ENCODE data around the gene ACAP3. TPM values are rescaled to one million over a fixed set of nuclear protein-coding genes. Genes with fewer than 3 reads are reported as not detected.

Gene ACAP3
- polyA plus RNA-seq, 3 donors: 14.5 to 35.7 (median 27.5) TPM

DNA sequence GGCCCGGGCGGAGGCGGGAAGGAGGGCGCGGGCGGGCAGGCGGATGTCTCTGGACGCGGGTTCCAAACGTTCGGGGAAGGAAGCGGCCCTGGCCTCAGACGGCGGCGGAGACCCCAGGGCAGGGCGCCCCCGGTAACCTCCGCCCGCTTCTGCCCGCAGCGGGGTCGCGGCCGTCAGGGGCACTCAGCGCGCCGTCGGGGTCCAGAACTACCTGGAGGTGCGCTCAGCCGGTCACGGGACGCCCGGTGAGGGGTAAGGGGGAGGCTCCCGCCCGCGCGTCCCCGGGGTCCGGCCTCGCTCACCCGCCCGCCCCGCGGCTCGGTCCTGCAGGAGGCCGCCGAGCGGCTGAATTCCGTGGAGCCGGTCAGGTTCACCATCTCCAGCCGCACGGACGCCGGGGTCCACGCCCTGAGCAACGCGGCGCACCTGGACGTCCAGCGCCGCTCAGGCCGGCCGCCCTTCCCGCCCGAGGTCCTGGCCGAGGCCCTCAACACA is 1.1 kb upstream of the ACAP3 start:
- WGBS, 3 donors: 1% methylated on average over 34 to 66 of the region's 66 CpGs

GRCh38 chr1:1307261-1307922 is 338 bp downstream of the ACAP3 start:
- WGBS, 3 donors: 1% methylated on average over 36 to 69 of the region's 83 CpGs
- H3K27ac ChIP-seq (ENCODE audit: low read depth, low read length): no peak overlapping the region

More for the DNA sequence above, 1.1 kb upstream of the ACAP3 start:
- H3K27ac ChIP-seq (ENCODE audit: low read depth, low read length): no peak overlapping the region

- H3K27ac ChIP-seq (ENCODE audit: low read depth, low read length): no peak overlapping the region
- WGBS, 3 donors: 31 to 39% (median 34%) methylated on average over 27 of the region's 27 CpGs
Measured at GRCh38 chr1:1306661-1307260, 969 bp downstream of the ACAP3 start.

DNA sequence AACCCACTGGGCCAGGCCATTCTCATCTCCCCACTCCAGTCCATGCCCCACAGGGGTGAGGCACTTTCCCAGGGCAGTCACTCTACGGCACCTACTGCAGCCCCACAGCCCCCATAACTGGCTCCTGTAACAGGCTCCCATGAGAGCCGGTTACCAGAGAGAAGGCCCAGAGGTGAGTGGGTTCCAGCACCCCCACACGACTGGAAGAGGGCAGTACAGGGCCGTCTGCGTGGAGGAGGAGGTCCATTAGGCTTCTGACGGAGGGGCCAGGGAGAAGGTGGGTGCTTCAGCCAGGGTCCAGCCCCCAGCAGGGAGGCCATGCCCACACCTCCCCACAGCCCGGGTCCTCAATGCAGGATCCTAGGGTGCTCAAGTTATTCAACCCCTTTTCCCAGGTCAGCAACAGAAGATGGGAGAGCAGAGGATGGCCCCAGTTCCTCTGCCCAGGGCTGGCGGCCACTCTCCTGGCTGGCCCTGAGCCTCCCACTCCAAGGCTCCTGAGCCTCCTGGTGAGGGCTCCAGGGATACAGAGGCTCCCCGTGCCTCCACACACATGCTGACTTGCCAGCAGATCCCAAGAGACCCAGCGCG is 1.6 kb downstream of the ACAP3 start:
- whole genome bisulfite sequencing, 3 donors: 28 to 43% (median 32%) methylated on average over 11 of the region's 11 CpGs

DNA sequence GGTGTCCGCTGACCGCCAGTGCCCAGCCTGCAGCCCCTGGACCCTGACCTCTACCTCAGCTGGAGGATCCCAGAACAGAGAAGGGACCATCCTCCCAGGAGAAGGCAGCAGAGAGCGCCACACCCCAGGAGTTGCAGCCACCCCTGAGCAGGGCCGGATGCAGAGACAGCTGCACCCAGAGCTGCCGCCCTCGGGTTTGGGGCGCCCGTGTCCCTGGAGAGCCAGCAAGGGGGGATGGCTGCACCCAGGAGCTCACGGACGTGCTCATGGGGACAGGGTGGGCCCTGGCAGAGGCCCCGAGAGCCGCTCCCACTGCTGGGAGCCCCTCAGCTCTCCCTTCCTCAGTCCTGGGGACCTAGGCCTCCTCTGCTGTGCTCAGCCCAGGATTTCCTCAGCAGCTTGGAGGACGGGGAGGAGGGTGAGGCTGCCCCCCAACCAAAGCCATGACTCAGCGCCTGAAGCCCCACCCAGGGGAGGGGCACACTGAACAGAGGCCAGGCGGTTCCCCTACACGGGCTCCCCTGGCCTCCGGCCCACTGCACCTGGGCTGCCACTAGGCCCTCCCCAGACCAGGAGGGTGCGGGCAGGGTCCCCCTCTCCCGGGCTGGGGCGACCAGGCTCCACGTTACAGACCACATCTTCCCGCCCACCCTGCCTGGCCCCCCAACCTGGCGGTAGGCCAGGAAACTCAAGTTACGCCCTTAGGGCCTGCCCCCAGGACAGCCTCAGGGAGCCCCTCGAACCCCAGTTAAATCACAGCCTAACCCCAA is 2.2 kb downstream of the ACAP3 start:
- no peak overlapping the region for H3K27ac ChIP-seq (ENCODE audit: low read depth, low read length)
- WGBS, 3 donors: 15 to 50% (median 15%) methylated on average over 23 to 25 of the region's 25 CpGs

More for the DNA sequence above, 1.6 kb downstream of the ACAP3 start:
- H3K27ac ChIP-seq (ENCODE audit: low read depth, low read length): no peak overlapping the region

DNA sequence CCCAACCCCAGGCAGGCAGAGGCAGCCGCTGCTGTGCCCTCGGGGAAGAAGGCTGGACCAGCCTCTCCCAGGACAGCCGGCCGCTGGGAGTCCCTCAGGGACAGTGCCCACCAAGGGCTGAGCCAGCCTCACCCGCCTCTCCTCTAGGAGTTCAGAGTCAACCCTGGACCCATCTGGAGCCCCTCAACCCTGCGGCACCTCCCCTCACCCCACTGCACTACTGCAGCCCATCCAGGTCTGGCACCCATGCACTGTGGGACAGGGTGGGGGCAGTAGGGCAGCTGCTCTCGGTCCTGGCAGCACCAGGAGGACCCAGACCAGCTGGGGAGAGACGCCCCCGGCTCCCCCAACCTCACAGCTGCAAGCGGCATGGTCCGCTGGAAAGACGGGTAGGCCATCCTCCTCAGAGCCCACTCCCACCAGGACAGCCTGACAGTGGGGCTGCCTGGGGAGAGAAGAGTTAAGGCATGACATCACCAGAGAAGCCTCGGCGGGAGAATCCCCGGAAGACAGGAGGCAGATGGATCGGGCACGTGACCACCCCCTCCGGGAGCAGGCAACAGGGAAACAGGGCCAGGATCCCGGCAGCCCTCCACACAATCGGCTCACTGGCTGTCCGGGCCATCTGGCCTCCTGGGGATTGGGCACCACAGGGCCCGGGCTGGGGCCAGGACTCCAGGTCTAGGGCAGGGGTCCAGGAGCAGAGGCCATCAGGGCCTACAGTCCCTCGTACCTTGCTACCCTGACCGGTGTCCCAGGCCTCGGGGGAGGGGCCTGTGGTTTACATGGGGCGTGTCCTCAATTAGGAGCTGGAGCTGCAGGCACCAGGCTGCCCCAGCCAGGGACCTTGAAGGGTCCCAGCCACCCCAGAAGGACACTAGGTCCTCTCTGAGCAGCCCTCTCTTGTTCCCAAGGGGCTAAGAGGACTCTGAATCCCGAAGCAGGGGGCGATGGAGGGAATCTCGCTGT is 3.1 kb downstream of the ACAP3 start:
- H3K27ac ChIP-seq (ENCODE audit: low read depth, low read length): no peak overlapping the region
- 32 to 59% (median 32%) methylated on average over 28 to 29 of the region's 29 CpGs for WGBS, 3 donors

DNA sequence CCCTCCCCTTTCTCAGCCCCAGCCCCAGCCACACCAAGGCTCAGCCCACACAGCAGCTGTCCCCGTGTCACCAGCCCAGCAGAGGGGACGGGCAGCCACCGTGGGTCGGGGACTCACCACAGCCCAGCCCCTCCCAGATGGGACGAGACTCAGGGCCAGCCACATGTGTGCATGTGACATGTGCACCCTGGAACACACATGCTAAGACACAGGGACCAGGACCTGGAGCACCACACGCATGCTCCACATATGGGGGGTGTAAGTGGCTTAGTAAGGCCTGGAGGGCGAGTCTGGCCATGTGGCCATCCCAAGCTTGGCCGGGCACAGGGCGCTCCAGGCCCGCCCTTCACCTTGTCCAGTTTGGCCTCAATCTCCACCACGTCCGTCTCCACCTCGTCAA is 4.0 kb downstream of the ACAP3 start:
- H3K27ac ChIP-seq (ENCODE audit: low read depth, low read length): no peak overlapping the region
- WGBS, 3 donors: 74 to 84% (median 75%) methylated on average over 13 of the region's 13 CpGs

- 78 to 90% (median 79%) methylated on average over 29 to 31 of the region's 31 CpGs for WGBS, 3 donors
- no peak overlapping the region for H3K27ac ChIP-seq (ENCODE audit: low read depth, low read length)
Measured at GRCh38 chr1:1302951-1303509, 4.7 kb downstream of the ACAP3 start.

DNA sequence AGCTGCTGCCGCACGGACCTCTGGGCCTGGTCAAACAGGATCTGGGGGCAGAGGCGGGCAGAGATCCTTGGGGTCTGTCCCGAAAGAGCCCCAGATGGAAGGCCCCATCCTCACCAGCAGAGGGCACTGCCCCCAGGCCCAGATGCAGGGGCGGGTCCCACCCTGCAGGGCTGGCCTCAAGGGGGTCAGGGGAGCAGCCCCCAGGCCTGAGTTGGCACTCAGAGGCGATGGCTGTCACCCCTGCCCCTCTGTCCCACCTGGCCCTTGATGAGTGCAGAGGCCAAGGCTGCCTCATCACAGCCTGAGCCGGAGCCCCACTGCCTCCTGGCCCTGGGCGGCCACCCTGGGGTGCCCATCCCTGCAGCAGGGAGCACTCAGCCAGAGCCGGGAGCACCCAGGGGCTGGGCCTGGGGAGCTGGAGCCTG is 5.7 kb downstream of the ACAP3 start:
- no peak overlapping the region for H3K27ac ChIP-seq (ENCODE audit: low read depth, low read length)
- WGBS, 3 donors: 90 to 96% (median 95%) methylated on average over 9 of the region's 9 CpGs

DNA sequence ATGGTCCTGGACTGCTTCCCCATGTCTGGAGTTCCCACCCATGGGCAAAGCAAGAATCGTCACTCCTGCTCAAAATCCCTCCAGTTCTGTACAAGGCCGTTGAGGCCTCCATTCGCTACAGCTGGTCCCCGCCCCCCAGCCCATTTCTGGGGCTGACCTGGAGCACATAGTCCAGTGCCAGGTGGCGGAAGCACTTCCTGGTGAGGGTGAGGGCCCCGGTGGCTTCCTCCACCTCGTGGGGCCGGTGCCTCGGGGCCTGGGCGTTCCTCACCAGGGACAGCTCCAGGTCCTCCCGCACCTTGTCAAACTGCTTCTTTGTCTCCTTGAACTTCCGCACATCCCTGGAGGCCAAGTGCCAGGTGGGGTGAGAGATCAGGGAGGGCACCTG is 7.4 kb downstream of the ACAP3 start:
- WGBS, 3 donors: 84 to 90% (median 87%) methylated on average over 12 of the region's 12 CpGs
- H3K27ac ChIP-seq (ENCODE audit: low read depth, low read length): no peak overlapping the region

- WGBS, 3 donors: 86 to 88% (median 88%) methylated on average over 22 of the region's 22 CpGs
- H3K27ac ChIP-seq (ENCODE audit: low read depth, low read length): no peak overlapping the region
Measured at GRCh38 chr1:1299686-1300351, 7.9 kb downstream of the ACAP3 start.

GRCh38 chr1:1298861-1299685 is 8.7 kb downstream of the ACAP3 start:
- WGBS, 3 donors: 61 to 76% (median 71%) methylated on average over 25 to 30 of the region's 30 CpGs
- H3K27ac ChIP-seq (ENCODE audit: low read depth, low read length): no peak overlapping the region

DNA sequence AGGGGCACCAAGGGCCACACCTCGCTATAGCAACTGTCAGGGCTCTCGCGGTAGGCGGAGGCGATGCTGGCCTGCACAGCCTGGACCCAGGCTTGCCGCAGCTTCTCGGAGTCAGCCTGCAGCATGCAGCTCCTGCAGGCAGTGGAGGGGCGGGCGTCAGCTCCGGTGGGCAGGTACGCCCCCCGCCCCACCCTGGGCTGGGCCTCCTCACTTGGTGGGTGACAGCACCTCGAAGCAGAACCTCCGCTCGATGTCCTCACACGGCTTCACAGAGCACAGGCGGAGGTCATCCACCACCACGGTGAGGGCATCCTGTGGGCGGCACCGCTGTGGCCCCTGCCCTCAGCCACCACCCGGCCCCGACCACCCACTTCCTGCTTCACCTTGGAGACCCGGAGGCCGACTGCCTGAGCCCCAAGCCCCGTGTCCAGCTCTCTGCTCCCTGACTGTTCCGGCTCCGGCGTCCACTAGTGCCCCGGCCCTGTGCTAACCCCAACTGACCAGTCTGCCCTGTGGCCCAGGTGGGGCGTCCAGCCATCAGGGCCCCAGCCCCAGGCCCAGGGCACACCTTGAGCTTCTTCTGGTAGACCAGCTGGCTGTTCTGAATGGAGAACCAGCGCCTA is 9.8 kb downstream of the ACAP3 start:
- H3K27ac ChIP-seq (ENCODE audit: low read depth, low read length): no peak overlapping the region
- 91 to 94% (median 93%) methylated on average over 25 to 31 of the region's 31 CpGs for WGBS, 3 donors

DNA sequence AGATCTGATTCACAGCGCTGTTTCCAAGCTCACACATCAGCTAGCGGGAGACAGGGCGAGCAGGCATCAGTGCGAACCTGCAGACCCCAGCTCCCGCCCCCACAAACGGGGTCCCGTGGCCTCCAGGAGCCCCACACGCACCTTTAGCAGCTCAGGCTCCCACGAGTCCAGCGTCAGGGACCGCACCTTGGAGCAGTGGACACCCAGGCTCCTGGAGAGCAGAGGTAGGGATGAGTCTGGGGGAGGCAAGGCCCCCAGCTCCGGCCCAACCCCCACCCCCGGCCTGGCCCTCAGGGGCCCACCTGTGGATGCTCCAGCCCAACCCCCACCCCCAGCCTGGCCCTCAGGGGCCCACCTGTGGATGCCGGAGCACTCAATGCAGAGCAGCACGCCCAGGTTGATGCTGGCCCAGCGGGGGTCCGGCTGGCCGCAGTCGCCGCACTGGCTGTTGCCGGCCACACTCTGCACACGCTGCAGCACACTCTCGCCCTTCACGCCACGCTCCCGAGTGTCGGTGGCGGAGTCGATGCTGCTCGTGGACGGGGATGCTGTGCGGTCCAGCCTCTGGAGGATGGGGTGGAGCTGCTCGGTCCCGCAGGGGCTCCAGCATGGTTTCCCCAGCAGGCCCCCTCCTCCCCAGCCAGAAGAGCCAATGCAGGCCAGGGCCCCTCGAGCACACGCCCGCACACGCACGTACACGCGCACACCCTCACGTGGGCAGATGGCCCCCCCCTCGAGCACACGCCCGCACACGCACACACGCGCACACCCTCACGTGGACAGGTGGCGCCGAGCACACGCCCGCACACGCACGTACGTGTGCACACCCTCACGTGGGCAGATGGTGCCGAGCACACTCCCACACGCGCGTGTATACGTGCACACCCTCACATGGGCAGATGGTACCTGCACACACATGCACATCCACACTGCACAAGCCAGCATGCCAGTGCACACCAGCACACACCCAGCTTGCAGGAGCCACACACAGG is 11.4 kb downstream of the ACAP3 start:
- no peak overlapping the region for H3K27ac ChIP-seq (ENCODE audit: low read depth, low read length)
- WGBS, 3 donors: 92 to 96% (median 95%) methylated on average over 58 to 62 of the region's 62 CpGs

All from adipose tissue (tissue), 3 donors.